Osteoblast (primary cell): Measurements from ENCODE around the gene PIK3CB. TPM values are rescaled to one million over a fixed set of nuclear protein-coding genes. Genes with fewer than 3 reads are reported as not detected.
"Not testable (repeated sequence)": the region's sequence is repeated elsewhere in the genome, so short reads cannot be mapped to it uniquely, and the experiment has no call there.

Experiments
- DNase-seq: peaks from one replicate; pipeline ENCODE4 v3.0.0; 2011; ENCODE audit warnings: low spot score, mixed read lengths; ENCODE audit not compliant: insufficient read length; ENCODE audit errors: missing footprints
- H2AFZ ChIP-seq: 2 replicates; pipeline ENCODE4 v1.6.0; 2011; ENCODE audit warnings: mild to moderate bottlenecking, low read length
- H3K27ac ChIP-seq: 2 replicates; pipeline ENCODE4 v1.5.1; 2011; ENCODE audit warnings: mild to moderate bottlenecking, low read depth, low read length, moderate library complexity
- H3K27me3 ChIP-seq: 2 replicates; pipeline ENCODE4 v1.6.0; 2012; ENCODE audit warnings: mild to moderate bottlenecking, control low read depth, inconsistent platforms, low read length, moderate library complexity; ENCODE audit not compliant: insufficient read depth
- H3K36me3 ChIP-seq: 2 replicates; pipeline ENCODE4 v1.5.1; 2011; ENCODE audit warnings: mild to moderate bottlenecking, low read length, control low read depth, moderate library complexity; ENCODE audit not compliant: insufficient read depth
- H3K4me1 ChIP-seq: 2 replicates; pipeline ENCODE4 v1.5.1; 2011; ENCODE audit warnings: mild to moderate bottlenecking, low read length, control low read depth, moderate library complexity; ENCODE audit not compliant: insufficient read depth
- H3K4me2 ChIP-seq: 2 replicates; pipeline ENCODE4 v1.6.0; 2011; ENCODE audit warnings: mild to moderate bottlenecking, low read length; ENCODE audit not compliant: insufficient read depth
- H3K4me3 ChIP-seq: fragments of 200-600 bp; sonication (generic); 3 replicates; pipeline ENCODE4 v1.5.1; 2012; ENCODE audit warnings: mild to moderate bottlenecking, low read length, inconsistent platforms; ENCODE audit not compliant: insufficient read depth
- H3K79me2 ChIP-seq: 2 replicates; pipeline ENCODE4 v1.6.0; 2012; ENCODE audit warnings: mild to moderate bottlenecking, low read length, control low read depth, inconsistent platforms; ENCODE audit not compliant: insufficient read depth
- H3K9me3 ChIP-seq: 2 replicates; pipeline ENCODE4 v1.5.1; 2011; ENCODE audit warnings: low read depth, low read length, control low read depth
- H4K20me1 ChIP-seq: 2 replicates; pipeline ENCODE4 v1.6.0; 2012; ENCODE audit warnings: mild to moderate bottlenecking, low read length, control low read depth; ENCODE audit not compliant: insufficient read depth
- total RNA-seq: library from RNA; depleted of rRNA; stranded (reverse); fragments of >200 nt; gene quantifications from 2 replicates; pipeline ENCODE4 v1.2.3, GENCODE V29; 2012
- TF ChIP-seq, protein P1 (sequence below): IDR thresholded peaks from 2 replicates; pipeline ENCODE4 v1.5.1; 2011; ENCODE audit warnings: mild to moderate bottlenecking, low read depth, low read length, moderate library complexity; ENCODE audit errors: extremely low read depth

Gene PIK3CB
- total RNA-seq, 1 donor: 14.5 TPM

DNA sequence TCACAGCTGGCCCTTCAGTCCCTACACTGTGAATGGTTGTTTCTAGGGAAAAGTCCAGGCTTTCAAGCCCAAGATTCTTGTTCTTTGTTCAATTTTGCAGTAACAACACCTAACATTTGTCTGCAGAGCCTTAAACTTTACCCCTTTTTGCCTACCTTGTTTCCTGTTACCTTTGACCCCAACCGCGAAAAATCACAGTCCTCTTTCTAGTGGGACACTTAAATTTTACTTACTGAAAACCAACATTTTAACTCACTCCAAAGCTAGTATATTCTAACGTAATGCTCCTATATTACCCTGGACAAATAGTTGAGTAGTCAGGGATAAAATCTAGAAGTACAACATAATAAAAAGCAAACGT is 649 bp upstream of the PIK3CB start:
- H3K79me2 ChIP-seq: peaks cover 36% of the 10 kb centered on the region
- DNase-seq: no peak
- H3K36me3 ChIP-seq: no peaks in the 10 kb centered on the region
- H3K27ac ChIP-seq: peak overlapping the region; percentile 89
- TF ChIP-seq, protein P1, sequence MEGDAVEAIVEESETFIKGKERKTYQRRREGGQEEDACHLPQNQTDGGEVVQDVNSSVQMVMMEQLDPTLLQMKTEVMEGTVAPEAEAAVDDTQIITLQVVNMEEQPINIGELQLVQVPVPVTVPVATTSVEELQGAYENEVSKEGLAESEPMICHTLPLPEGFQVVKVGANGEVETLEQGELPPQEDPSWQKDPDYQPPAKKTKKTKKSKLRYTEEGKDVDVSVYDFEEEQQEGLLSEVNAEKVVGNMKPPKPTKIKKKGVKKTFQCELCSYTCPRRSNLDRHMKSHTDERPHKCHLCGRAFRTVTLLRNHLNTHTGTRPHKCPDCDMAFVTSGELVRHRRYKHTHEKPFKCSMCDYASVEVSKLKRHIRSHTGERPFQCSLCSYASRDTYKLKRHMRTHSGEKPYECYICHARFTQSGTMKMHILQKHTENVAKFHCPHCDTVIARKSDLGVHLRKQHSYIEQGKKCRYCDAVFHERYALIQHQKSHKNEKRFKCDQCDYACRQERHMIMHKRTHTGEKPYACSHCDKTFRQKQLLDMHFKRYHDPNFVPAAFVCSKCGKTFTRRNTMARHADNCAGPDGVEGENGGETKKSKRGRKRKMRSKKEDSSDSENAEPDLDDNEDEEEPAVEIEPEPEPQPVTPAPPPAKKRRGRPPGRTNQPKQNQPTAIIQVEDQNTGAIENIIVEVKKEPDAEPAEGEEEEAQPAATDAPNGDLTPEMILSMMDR: no peak
- H3K27me3 ChIP-seq: no peaks in the 10 kb centered on the region
- peak overlapping the region; percentile 98 for H2AFZ ChIP-seq
- peaks cover 16% of the 10 kb centered on the region for H3K4me1 ChIP-seq
- H3K9me3 ChIP-seq: no peaks in the 10 kb centered on the region
- peaks cover 4% of the 10 kb centered on the region for H4K20me1 ChIP-seq
- H3K4me3 ChIP-seq: peak overlapping the region; percentile 84
- H3K4me2 ChIP-seq: peak overlapping the region; percentile 83

DNA sequence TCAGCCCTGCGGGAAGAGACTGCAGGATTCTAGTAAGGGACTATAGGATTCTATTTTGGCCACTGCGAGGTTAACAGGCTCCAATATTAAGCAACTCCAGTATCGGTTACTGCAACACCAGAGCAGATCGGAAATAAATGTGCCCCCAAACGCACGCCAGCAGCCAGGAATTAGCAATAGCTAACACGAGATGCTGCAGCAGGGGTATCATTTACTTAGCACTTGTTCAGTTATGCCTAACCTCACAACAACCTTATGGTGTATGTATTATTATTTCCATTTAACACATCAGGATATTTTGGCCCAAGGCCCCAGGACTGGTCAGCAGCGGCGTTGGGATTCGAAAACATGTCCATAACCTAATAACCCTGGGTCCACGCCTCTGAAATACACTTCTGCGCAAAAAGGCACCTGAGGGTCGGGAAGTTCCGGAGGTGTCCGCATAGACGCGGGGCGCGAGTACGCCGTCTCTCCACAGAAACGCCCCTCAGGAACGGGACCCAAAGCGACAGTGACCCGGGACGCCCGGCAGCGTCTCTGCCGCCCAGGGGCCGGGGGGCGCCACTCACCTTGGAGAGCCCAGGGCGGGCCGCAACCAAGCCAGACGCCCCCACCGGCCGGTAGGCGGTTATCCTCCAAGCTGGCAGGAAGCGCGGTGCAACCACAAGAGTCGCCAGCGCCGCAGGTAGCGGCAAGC is 681 bp downstream of the PIK3CB start:
- no peaks in the 10 kb centered on the region for H3K9me3 ChIP-seq
- TF ChIP-seq, protein P1: no peak
- peak overlapping the region; percentile 99 for H3K4me2 ChIP-seq
- H3K79me2 ChIP-seq: peaks cover 49% of the 10 kb centered on the region
- H3K36me3 ChIP-seq: no peaks in the 10 kb centered on the region
- peak overlapping the region; percentile 26 for H3K27ac ChIP-seq
- H3K4me3 ChIP-seq: peak overlapping the region; percentile 84
- peak; percentile 87 for DNase-seq
- H2AFZ ChIP-seq: peak overlapping the region; percentile 53
- H4K20me1 ChIP-seq: peaks cover 8% of the 10 kb centered on the region
- no peaks in the 10 kb centered on the region for H3K27me3 ChIP-seq
- peaks cover 16% of the 10 kb centered on the region for H3K4me1 ChIP-seq

DNA sequence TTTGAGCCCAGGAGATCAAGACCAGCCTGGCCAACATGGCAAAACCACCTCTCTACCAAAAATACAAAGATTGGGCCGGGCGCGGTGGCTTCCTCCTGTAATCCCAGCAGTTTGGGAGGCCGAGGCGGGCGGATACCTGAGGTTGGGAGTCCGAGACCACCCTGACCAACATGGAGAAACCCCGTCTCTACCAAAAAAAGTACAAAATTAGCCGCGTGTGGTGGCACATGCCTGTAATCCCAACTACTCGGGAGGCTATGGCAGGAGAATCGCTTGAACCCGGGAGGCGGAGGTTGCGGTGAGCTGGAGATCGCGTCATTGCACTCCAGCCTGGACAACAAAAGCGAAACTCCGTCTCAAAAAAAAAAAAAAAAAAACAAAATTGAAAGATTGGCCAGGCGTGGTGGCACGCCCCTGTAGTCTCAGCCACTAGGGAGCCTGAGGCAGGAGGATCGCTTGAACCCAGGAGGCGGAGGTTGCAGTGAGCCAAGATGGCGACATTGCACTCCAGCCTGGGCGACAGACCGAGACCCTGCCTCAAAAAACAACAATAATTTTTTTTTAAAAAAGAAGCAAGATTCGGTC is 2.2 kb downstream of the PIK3CB start:
- H3K4me3 ChIP-seq, H3K4me2 ChIP-seq, H3K27me3 ChIP-seq, H3K27ac ChIP-seq, H3K36me3 ChIP-seq, H4K20me1 ChIP-seq, H2AFZ ChIP-seq, H3K9me3 ChIP-seq, DNase-seq: not testable (repeated sequence)
- Histone ChIP-seq H3K4me1 (peaks cover 16% of the 10 kb centered on the region), H3K79me2 (peaks cover 52% of the 10 kb centered on the region)

DNA sequence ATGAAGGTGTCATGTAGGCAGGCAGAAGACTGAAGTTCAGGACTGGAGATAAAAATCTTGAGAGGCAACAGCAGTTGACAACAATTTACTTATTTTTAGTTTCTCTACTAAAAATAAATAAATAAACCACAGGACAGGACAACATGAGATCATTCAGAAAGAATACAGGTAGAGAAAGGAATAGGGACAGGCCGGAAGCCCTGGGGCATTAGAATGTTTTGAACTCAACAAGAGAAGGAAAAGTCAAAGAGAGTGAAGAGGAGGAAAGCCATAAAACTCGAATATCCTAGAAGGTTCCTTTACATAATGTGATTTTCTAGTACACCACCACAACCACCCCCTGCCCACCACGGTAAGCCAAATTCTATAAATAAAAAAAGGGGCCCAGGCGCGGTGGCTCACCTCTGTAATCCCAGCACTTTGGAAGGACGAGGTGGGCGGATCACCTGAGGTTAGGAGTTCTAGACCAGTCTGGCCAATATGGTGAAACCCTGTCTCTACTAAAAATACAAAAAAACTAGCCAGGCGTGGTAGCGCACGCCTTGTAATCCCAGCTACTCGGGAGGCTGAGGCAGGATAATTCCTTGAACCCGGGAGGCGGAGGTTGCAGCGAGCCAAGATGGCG is 4.7 kb downstream of the PIK3CB start:
- TF ChIP-seq, protein P1: no peak
- peaks cover 2% of the 10 kb centered on the region for H3K36me3 ChIP-seq
- H3K9me3 ChIP-seq: no peaks in the 10 kb centered on the region
- peaks cover 10% of the 10 kb centered on the region for H3K4me1 ChIP-seq
- DNase-seq: no peak
- peaks cover 71% of the 10 kb centered on the region for H3K79me2 ChIP-seq
- H3K27me3 ChIP-seq: no peaks in the 10 kb centered on the region
- H3K4me3 ChIP-seq: no peak overlapping the region
- peaks cover 8% of the 10 kb centered on the region for H4K20me1 ChIP-seq
- H3K27ac ChIP-seq: no peak overlapping the region
- H2AFZ ChIP-seq: no peak overlapping the region
- H3K4me2 ChIP-seq: no peak overlapping the region
